Pulmonary artery endothelial cell (primary cell): ENCODE data around the gene ACSL5. TPM values are rescaled to one million over a fixed set of nuclear protein-coding genes. Genes with fewer than 3 reads are reported as not detected.
"Not testable (repeated sequence)": the region's sequence is repeated elsewhere in the genome, so short reads cannot be mapped to it uniquely, and the experiment has no call there.

Source experiments
- DNase-seq: peaks from one replicate; pipeline ENCODE4 v3.0.0-alpha.2; 2011; ENCODE audit warnings: low read depth, low spot score
- total RNA-seq: library from RNA; depleted of rRNA; stranded (reverse); fragments of >200 nt; gene quantifications from 2 replicates; pipeline ENCODE4 v1.2.3, GENCODE V29; 2014

Gene ACSL5
- total RNA-seq, 1 donor from 2014 or later = 11.9 TPM

DNA sequence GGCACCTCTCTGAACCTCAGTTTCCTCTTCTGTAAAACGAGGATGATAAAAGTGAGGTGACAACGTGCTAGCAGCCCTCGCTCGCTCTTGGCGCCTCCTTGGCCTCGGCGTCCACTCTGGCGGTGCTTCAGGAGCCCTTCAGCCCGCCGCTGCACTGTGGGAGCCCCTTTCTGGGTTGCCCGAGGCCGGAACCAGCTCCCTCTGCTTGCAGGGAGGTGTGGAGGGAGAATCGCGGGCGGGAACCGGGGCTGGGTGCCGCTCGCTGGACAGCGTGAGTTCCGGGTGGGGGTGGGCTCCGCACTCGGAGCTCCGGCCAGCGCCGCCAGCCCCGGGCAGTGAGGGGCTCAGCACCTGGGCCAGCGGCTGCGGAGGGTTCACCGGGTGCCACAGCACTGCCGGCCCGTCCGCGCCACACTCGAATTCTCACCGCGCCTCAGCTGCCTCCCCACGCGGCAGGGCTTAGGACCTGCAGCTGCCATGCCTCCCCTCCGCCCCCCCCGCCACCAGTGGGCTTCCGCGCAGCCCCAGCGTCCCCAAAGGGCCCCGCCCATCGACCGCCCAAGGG lies 24.3 kb upstream of the ACSL5 start:
- DNase-seq = no peak

DNA sequence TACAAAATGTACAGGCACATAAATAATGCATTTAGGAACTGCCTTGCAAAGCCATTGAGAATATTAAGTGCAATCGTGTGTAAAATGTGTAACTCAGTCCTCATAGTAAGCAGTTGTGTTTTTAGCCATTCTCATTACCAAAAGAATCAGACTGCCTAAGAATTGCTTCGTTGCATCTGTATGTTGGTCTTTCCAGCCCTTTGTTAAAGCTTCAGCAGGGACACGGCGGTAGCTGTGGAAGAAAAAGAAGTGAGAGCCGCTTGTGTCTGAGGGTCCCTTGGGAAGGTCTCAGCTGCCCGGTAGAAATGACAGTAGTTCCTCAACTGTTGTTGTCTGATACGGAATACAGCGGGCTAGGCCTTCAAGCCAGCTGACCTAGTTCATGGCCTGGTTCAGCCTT lies 22.8 kb upstream of the ACSL5 start:
- DNase-seq = no peak

DNA sequence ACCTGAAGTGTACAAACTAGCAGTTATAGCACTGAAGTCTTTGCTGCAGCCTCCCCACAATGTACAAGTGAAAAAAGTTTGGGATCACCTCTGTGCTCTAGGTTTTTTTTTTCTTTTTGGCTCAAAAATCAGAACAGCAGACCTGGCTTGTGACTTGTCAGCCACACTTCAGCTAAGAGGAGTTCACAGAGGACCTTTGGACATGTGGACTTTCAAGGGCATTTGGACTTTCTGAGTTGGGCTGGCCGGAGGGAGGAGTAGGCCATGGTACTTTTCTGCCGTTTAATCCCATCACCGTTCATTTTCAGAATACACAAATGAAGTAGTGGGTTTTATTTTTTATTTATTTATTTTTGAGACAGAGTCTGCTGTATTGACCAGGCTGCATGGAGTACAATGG lies 21.9 kb upstream of the ACSL5 start:
- DNase-seq = no peak

DNA sequence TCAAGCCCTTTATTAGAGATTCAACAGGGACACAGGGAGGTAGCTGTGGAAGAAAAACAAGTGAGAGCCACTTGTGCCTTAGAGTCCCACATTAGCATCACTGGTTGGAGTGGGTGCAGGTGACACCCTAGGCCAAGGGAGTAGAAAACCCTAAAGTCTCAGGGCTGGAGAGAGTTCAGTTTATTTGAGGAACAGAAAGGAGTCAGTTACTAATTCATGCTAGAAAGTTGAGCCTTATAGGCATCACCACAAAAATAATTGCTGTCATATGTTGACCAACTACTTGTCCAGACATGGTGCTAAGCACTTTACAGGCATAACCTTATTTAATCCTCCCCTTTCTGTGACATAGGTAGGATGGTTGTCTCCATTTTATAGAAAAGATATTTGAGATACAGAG lies 20.9 kb upstream of the ACSL5 start:
- DNase-seq = no peak

DNA sequence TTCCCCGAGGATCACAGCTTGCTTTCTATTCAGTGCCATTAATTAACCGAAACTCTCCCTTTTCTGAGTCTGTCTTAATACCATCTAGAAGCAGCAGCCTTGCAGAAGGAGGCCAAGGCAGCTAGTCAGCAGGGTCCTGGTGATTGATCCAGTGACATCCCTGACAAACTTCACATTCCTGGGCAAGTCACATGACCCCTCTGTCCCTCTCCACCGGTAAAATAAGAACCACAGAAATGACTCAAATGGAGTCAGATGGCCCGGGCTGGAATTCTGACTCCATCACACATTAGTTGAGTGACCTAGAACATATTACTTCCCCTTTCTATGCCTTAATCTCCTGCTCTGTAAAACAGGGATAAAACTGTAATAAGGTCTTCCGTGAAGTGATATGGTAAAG lies 17.2 kb upstream of the ACSL5 start:
- DNase-seq = no peak

DNA sequence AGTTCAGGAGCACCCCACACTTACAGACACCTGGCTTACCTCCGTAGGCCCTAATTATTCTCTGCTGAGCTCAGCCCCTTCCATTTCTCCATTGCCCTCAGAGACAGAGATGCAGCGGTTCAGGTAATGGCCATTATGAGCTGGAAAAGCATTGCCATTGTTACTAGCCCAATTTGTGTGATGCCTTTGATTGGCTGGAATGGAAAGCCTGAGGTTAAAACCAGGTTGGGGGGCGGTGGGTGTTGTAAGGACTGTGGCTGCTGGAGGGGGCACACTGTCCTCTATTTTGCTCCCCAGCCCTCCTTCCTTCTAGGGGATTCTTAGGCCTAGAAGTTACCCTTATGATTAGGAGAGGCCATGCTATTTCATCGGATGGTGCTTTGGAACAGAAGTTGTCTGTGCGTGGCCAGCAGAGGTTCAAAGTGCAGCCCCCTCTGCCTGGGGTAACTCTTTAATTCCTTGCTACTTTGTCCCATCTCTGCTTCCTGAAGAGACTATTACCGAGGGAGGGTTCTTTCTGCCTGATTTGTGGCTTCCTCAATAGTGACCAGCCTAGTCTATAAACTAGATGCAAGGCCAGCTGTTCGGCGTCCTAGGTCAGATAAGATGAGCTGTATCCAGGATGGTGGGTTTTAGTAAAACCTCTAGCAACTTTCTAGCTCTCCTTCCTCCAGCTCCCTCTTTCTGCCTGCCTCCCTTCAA lies 14.2 kb upstream of the ACSL5 start:
- DNase-seq = no peak

DNA sequence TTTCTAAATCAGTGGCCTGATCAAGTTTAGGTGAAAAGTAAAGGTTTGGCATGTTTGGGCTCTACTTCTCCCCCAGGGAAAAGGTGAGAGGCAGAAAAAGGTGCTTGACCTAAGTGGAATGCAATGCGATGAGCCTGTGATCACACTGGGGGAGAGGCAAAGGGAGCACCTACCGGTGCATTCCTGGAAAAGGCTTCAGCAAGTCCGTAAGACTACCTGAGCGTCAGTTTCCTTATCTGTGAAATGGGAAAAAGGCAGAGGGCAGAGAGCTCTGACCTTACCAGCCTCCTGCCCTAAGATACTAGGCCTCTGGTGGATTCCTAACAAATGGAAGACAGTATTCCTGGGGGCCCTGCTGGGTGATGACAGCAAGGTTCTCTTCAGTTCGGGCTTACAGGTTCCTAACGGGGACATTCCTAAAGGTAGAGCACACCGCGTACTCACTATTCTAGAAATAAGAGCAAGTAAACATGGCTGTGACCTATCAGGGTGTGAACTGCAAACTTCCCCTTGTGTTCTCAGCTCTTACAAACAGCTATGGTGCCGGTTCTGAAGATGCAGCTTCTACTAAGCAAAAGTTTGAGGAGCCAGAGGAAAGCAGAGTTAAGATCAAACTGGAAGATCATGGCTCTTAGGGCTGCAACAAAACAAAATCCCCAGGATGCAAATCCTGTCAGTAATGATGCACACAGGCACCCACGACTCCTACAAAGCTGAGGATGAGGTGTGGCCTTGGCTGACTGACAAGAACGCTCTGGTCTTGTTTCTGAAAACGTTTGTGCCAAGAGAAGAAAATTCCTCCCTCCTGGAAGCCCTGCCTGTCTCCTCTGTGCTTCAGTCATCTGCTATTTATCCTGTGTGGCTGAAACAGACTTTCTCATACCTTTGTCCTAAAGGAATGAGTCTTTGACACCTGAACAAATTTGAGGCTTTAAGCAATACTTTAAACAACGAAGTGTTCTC lies 13.3 kb upstream of the ACSL5 start:
- no peak for DNase-seq

DNA sequence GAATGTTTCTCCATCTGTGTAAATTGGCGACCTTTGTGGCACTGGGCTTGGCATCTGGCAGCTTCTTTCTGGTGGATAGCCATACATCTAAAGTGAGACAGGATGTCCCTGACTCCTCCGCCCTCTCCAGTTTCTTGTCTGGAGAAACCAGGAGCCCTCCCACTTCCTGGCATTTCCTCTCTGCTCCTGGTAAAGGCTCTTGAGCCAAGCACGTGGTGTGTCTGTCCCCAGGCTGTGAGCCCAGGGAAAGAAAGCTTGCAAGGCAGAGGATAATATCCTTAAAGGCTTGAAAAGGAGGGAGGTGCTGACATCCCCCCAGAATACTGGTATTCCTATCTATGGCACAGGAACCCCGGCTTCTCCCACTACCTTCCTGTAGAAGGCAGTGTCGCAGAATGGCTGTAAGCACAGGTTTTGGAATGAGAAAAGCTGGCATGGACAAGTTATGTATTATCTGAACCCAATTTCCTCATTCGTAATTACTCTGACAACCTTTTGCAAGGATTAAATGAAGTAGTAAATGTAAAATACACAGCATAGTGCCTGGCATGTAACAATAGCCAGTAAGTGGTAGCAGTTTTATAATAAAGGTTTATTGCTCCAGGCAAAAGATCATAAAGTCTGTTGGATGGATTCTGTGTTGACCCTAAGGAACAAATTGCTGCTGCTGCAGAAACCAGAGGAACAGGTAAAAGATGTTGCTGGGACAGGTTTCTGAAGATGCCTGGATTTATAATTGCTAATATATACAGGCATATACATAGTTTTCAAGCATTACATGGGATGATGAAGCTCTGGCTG lies 11.8 kb upstream of the ACSL5 start:
- peak; percentile 91 for DNase-seq

DNA sequence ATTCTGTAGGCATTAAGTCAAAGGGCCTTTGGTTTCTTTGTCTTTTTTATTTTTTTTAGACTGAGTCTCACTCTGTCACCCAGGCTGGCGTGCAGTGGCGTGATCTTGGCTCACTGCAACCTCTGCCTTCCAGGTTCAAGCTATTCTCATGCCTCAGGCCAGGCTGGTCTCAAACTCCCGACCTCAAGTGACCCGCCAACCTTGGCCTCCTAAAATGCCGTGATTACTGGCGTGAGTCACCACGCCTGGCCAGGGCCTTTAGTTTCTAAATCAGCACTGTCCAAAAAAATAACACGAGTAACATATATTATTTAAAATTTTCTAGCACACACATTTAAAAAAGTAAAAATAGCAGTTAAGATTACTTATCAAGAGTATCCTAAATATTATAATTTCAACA lies 11.1 kb upstream of the ACSL5 start:
- peak; percentile 29 for DNase-seq

DNA sequence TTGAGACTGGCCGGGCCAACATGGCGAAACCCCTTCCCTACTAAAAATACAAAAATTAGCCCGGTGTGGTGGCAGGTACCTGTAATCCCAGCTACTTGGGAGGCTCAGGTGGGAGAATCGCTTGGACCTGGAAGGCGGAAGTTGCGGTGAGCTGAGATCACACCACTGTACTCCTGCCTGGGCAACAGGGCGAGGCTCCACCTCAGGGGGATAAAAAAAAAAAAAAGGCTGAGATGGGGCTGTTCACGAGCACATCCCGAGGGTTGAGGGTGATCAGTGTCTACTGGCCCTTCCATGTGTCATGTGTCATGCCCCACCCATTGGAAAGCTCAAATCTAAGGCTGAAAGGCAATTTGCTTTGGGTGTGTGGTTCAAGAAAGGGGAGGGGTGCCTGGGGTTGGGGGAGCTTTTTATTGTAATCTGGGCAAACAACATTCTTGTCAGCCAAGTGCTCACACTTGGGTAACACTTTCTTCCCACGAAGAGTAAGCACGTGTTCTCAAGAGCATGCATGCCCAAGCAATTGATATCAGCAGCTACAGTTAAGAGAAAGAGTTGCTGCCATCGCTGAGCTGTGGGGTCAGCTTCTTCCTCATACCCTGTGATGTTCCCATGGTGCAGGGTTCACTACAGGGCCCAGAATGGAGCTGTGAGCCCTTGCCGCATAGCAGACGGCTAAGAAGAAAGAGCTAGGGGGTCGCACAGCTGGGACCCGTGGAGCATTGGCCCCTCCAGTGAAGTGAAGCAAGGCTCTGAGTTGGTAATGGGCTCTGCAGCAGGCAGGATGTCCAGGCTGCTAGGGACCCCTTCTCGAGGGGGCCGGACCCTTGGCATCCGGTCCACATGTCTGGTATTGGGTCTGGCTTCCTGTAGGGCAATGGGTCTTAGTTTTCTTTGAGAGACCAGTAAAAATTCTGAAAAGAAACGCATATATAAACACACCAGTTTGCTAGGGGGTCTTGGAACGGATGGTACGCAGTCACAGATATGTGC lies 9.9 kb upstream of the ACSL5 start:
- DNase-seq = no peak

DNA sequence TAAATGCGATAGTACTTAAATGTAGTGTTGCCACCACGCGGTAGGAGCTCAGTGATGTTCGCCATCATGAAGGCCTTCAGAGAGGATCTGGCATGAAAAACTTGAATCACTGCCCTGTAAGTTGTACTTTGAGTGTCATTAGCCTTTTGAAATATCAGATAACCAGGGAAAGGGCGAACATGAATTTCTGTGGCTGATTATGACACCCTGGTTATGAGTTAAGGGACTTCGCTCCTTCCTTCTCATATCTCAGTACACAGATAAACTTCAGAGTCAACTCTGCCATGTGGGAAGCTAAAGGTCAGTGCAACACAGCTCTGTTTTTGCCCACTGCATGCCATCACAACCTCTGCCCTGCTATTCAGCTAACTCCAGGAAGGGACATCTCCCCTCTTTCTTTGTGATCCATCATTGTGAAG lies 8.9 kb upstream of the ACSL5 start:
- DNase-seq = no peak

DNA sequence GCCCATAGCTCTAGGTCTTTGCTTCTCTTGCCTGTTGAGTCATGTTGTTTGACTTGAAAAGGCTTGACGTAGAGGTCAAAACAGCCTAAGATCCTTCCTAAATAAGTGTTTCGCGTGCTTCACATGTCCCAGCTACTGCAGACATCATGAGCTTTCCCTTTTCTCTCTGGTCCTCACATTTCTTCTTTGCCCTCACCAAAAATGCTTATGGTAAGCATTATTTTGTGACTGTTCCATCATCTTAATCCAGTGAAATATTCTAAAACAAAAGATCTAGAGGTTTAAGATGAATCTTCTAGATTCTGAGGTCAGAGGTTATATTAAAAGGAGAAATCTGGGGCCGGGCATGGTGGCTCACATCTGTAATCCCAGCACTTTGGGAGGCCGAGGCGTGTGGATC lies 8.5 kb upstream of the ACSL5 start:
- no peak for DNase-seq

DNA sequence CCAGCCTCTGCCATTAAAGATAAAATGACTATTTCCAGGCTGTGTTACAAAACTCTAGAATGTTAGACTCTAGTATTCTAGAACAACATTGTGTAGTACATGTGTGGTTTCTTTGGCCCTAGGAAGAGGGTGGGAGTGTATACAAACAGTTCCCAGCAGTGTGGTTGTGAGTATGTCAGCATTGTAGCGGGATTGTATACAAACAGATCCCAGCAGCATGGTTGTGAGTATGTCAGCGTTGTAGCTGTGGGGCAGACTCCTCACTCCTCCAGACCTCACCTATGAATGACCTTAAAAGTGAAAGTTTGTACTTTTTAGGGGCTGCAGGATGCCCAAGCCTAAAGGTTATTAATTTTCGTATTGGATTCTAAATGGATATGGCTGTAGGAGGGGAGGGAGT lies 6.9 kb upstream of the ACSL5 start:
- no peak for DNase-seq

DNA sequence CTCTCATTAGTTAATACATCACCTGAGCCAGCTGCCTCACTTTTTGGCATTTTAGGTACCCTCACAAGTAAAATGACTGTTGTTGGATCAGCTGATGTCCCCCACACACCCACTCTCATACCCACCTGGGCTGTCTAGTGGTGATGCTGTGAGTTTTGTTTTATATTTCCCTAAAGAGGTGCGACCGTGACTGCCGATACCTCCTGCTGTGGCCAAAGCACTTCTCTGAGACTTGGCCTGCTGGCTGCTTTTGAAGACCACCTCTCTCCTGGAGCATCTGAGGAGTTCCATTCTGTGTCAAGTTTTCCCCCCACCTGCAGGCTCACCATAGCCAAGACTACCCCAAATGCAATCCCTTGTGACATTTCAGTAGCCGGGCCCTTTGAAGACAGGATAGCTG lies 6.4 kb upstream of the ACSL5 start:
- DNase-seq = no peak

DNA sequence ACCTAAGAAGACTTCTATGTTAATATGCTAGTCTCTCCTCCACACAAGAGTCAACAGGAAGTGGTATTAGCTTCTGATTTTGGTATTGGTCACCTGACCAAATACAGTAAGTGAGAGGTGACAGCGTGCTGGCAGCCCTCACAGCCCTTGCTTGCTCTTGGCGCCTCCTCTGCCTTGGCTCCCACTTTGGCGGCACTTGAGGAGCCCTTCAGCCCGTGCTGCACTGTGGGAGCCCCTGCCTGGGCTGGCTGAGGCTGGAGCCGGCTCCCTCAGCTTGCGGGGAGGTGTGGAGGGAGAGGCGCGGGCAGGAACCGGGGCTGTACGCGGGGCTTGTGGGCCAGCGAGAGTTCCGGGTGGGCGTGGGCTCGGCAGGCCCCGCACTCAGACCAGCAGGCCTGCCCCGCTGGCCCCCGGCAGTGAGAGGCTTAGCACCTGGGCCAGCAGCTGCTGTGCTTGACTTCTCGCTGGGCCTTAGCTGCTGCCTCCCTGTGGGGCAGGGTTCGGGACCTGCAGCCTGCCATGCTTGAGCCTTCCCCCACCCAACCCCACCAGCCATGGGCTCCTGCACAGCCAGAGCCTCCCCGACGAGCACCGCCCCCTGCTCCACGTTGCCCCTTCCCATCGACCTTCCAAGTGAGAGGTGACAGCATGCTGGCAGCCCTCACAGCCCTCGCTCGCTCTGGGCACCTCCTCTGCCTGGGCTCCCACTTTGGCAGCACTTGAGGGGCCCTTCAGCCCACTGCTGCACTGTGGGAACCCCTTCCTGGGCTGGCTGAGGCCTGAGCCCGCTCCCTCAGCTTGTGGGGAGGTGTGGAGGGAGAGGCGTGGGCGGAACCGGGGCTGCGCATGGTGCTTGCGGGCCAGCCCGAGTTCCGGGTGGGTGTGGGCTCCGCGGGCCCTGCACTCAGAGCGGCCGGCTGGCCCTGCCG lies 4.2 kb upstream of the ACSL5 start:
- DNase-seq = no peak

DNA sequence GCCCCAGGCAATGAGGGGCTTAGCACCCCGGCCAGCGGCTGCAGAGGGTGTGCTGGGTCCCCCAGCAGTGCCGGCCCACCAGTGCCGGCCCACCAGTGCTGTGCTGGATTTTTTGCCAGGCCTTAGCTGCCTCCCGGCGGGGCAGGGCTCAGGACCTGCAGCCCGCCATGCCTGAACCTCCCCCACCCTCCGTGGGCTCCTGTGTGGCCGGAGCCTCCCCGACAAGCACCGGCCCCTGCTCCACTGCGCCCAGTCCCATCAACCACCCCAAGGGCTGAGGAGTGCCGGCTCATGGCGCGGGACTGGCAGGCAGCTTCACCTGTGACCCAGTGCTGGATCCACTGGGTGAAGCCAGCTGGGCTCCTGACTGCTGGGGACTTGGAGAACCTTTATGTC lies 3.5 kb upstream of the ACSL5 start:
- no peak for DNase-seq

DNA sequence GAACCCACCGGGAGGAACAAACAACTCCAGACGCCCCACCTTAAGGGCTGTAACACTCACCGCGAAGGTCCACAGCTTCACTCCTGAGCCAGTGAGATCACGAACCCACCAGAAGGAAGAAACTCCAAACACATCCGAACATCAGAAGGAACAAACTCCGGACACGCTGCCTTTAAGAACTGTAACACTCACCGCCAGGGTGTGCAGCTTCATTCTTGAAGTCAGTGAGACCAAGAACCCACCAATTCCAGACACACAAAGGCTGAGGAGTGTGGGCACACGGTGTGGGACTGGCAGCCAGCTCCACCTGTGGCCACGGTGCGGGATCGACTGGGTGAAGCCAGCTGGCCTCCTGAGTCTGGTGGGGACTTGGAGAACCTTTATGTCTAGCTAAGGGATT lies 2.6 kb upstream of the ACSL5 start:
- DNase-seq = not testable (repeated sequence)

DNA sequence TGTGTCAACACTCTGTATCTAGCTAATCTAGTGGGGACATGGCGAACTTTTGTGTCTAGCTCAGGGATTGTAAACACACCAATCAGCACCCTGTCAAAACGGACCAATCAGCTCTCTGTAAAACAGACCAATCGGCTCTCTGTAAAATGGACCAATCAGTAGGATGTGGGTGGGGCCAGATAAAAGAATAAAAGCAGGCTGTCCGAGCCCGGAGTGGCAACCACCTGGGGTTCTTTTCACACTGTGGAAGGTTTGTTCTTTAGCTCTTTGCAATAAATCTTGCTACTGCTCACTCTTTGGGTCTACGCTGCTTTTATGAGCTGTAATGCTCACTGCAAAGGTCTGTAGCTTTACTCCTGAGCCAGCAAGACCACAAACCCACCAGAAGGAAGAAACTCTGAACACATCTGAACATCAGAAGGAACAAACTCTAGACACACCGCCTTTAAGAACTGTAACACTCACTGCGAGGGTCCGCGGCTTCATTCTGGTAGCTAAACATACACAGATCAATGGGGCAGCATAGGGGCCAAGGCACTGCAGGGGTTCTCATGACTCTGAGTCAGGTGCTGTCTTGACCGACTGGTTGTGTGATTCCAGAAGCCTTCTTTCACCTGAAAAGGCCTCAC lies 1.6 kb upstream of the ACSL5 start:
- DNase-seq = not testable (repeated sequence)
